HL-60 (cell line): ENCODE measurements around the gene DNAH10.

Experiments used
- DNase-seq, 2 experiments: peaks; one replicate each; pipeline ENCODE4 v3.0.0-alpha.2; 2010 to 2020; ENCODE audit warnings: low read depth in 1 of 2, low spot score in 1 of 2
- H3K27ac ChIP-seq: fragments of 250-450 bp; sonication (Bioruptor Pico); replicated peaks from 2 replicates; pipeline ENCODE4 v1.5.1; 2020; ENCODE audit warnings: mild to moderate bottlenecking, moderate library complexity
- H3K27me3 ChIP-seq: fragments of 250-450 bp; sonication (Bioruptor Pico); 2 replicates; pipeline ENCODE4 v1.5.1; 2021; ENCODE audit warnings: mild to moderate bottlenecking, moderate library complexity; ENCODE audit not compliant: insufficient read depth, poor library complexity, severe bottlenecking
- H3K4me3 ChIP-seq: replicated peaks from 2 replicates; pipeline ENCODE4 v1.5.1; 2011; ENCODE audit warnings: mild to moderate bottlenecking, control low read depth, low read length; ENCODE audit not compliant: insufficient read depth
- CTCF ChIP-seq: IDR thresholded peaks from one replicate; pipeline ENCODE4 v1.5.1; 2011; ENCODE audit warnings: low read length, control low read depth, inconsistent platforms; ENCODE audit not compliant: insufficient read depth
- GABPA ChIP-seq: IDR thresholded peaks from 2 replicates; pipeline ENCODE4 v1.6.1; 2012; ENCODE audit warnings: low read depth
- POLR2AphosphoS5 ChIP-seq: IDR thresholded peaks from 2 replicates; pipeline ENCODE4 v1.6.1; 2012; ENCODE audit warnings: low read depth
- REST ChIP-seq: IDR thresholded peaks from 2 replicates; pipeline ENCODE4 v1.6.1; 2012; ENCODE audit warnings: low read depth; ENCODE audit not compliant: insufficient replicate concordance
- SPI1 ChIP-seq: IDR thresholded peaks from 2 replicates; pipeline ENCODE4 v1.6.1; 2012; ENCODE audit warnings: low read depth, mild to moderate bottlenecking, borderline replicate concordance

DNAH10 gene

GRCh38 chr12:123950476-123951349 lies 188.6 kb downstream of the DNAH10 start:
- DNase-seq, result no peak
- TF ChIP-seq REST (no peak), CTCF (no peak), SPI1 (no peak), GABPA (no peak), POLR2AphosphoS5 (no peak)
- Histone ChIP-seq H3K27me3 (no peaks in the 10 kb centered on the region), H3K27ac (no peak overlapping the region), H3K4me3 (no peak overlapping the region)

GRCh38 chr12:123951467-123951866 lies 189.4 kb downstream of the DNAH10 start:
- H3K27me3 ChIP-seq, result no peaks in the 10 kb centered on the region
- DNase-seq, result no peak
- no peak overlapping the region for H3K4me3 ChIP-seq
- H3K27ac ChIP-seq, result no peak overlapping the region
- TF ChIP-seq SPI1, result no peak
- no peak for TF ChIP-seq CTCF
- TF ChIP-seq GABPA, result no peak
- TF ChIP-seq REST, result no peak
- TF ChIP-seq POLR2AphosphoS5, result no peak

GRCh38 chr12:123952037-123952436 lies 189.9 kb downstream of the DNAH10 start:
- TF ChIP-seq CTCF, result no peak
- no peak for TF ChIP-seq GABPA
- TF ChIP-seq REST, result no peak
- TF ChIP-seq POLR2AphosphoS5, result no peak
- no peak for TF ChIP-seq SPI1
- no peaks in the 10 kb centered on the region for H3K27me3 ChIP-seq
- no peak for DNase-seq
- no peak overlapping the region for H3K27ac ChIP-seq
- no peak overlapping the region for H3K4me3 ChIP-seq
